PC-3 (cell line): ENCODE measurements around the gene PHKB. TPM values are rescaled to one million over a fixed set of nuclear protein-coding genes. Genes with fewer than 3 reads are reported as not detected.

Experiments
- ATAC-seq: fragments of 200-7000 bp; cut with Tn5 transposase; 2 replicates; pipeline ENCODE4 v1.9.1; 2020; ENCODE audit warnings: mild to moderate bottlenecking, moderate library complexity
- BruUV-seq: library from RNA; stranded (reverse); fragments of 400-500 nt; replicated peaks from 2 replicates; lab custom pipeline; 2021; lab: Mats Ljungman, UMichigan
- CTCF ChIA-PET: fragments of 300-600 bp; sonication (Branson Sonifier 250); formaldehyde crosslinking; loops from one replicate; lab custom pipeline; 2022; ENCODE audit warnings: antibody characterized with exemption; lab: Charles Lee
- POLR2A ChIA-PET: fragments of 300-600 bp; sonication (Branson Sonifier 250); formaldehyde crosslinking; loops from one replicate; lab custom pipeline; 2022; ENCODE audit warnings: antibody characterized with exemption; ENCODE audit not compliant: unreplicated experiment; lab: Charles Lee
- DNase-seq: peaks from one replicate; pipeline ENCODE4 v3.0.0-alpha.2; 2015
- H2AFZ ChIP-seq: fragments of 300-600 bp; sonication (generic); 2 replicates; pipeline ENCODE4 v1.6.0; 2016; ENCODE audit warnings: antibody characterized with exemption, low read length
- H3F3A ChIP-seq: fragments of 300-600 bp; sonication (generic); one replicate; pipeline ENCODE4 v1.6.0; 2017; ENCODE audit warnings: antibody characterized with exemption, low read length, control low read depth, mild to moderate bottlenecking; ENCODE audit not compliant: unreplicated experiment
- H3K27ac ChIP-seq: fragments of 300-600 bp; sonication (generic); 2 replicates; pipeline ENCODE4 v1.5.1; 2016; ENCODE audit warnings: mild to moderate bottlenecking, low read length
- H3K27me3 ChIP-seq: fragments of 300-600 bp; sonication (generic); 2 replicates; pipeline ENCODE4 v1.6.1; 2016; ENCODE audit warnings: low read length, mixed read lengths
- H3K36me3 ChIP-seq: fragments of 300-600 bp; sonication (generic); 2 replicates; pipeline ENCODE4 v1.6.1; 2016; ENCODE audit warnings: low read depth, mixed run types, low read length, mixed read lengths
- H3K4me1 ChIP-seq: fragments of 300-600 bp; sonication (generic); 2 replicates; pipeline ENCODE4 v1.5.1; 2016; ENCODE audit warnings: low read length; ENCODE audit not compliant: insufficient read depth
- H3K4me2 ChIP-seq: fragments of 300-600 bp; sonication (generic); 2 replicates; pipeline ENCODE4 v1.6.0; 2016; ENCODE audit warnings: low read length
- H3K4me3 ChIP-seq: fragments of 300-600 bp; sonication (generic); 2 replicates; pipeline ENCODE4 v1.5.1; 2016; ENCODE audit warnings: mild to moderate bottlenecking, low read length, mixed read lengths
- H3K79me2 ChIP-seq: fragments of 300-600 bp; sonication (generic); 2 replicates; pipeline ENCODE4 v1.6.1; 2017; ENCODE audit warnings: low read length, mixed read lengths
- H3K9ac ChIP-seq: fragments of 300-600 bp; sonication (generic); 2 replicates; pipeline ENCODE4 v1.6.0; 2016; ENCODE audit warnings: mild to moderate bottlenecking, low read length
- H3K9me2 ChIP-seq: fragments of 300-600 bp; sonication (generic); replicated peaks from 2 replicates; pipeline ENCODE4 v1.6.1; 2016; ENCODE audit warnings: mixed run types, low read length, mixed read lengths
- H3K9me3 ChIP-seq: fragments of 300-600 bp; sonication (generic); 2 replicates; pipeline ENCODE4 v1.6.1; 2016; ENCODE audit warnings: low read length, mixed read lengths
- H4K20me1 ChIP-seq: fragments of 300-600 bp; sonication (generic); 2 replicates; pipeline ENCODE4 v1.6.1; 2016; ENCODE audit warnings: low read length, mixed read lengths
- EZH2 ChIP-seq: fragments of 300-600 bp; sonication (generic); IDR thresholded peaks from one replicate; pipeline ENCODE4 v1.6.1; 2017; ENCODE audit warnings: antibody characterized with exemption, mild to moderate bottlenecking, low read length; ENCODE audit not compliant: unreplicated experiment
- EZH2phosphoT487 ChIP-seq: fragments of 300-600 bp; sonication (generic); IDR thresholded peaks from 2 replicates; pipeline ENCODE4 v1.6.1; 2018; ENCODE audit warnings: mild to moderate bottlenecking, antibody characterized with exemption, low read length, borderline replicate concordance
- intact Hi-C: fragments of 100-400 bp; cut with micrococcal nuclease; formaldehyde crosslinking; loops from 2 replicates; pipeline ENCODE4 v1.9.0; 2023
- total RNA-seq: library from RNA; depleted of rRNA; stranded (reverse); fragments of >200 nt; gene quantifications from 2 replicates; pipeline ENCODE4 v1.2.3, GENCODE V29; 2014
- TF ChIP-seq, protein P1 (sequence below): fragments of 300-600 bp; sonication (generic); conservative IDR thresholded peaks from 2 replicates; pipeline ENCODE4 v1.5.1; 2017; ENCODE audit warnings: antibody characterized with exemption, low read depth, mild to moderate bottlenecking, low read length

Gene PHKB
- total RNA-seq, 1 experiment from 2014 or later: 31.8 TPM

DNA sequence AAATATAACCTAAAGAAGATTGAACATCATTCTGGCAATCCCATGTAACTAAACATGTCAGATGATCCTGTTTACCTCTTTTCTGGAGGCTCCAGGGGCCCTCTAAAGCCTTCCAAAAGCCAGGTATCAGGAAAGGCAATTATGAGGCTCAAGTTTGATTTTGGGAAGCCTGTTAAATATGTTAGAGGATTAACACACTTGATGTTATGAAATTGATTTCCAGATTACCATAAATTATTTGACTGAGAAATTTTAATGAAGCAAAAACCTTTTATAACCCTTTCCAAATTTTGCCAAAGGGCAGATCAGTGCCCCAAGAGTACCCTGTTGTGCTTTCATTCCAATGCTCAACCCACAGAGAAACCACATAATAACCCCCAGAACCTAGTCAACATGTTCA lies 29.3 kb downstream of the PHKB start:
- Histone ChIP-seq H3K79me2 (peaks cover 3% of the 10 kb centered on the region; the same call in 1 of the 2 replicates), H3F3A (no peaks in the 10 kb centered on the region), H3K4me3 (no peak overlapping the region), H3K4me2 (no peak overlapping the region), H2AFZ (no peak overlapping the region), H3K9me3 (peaks cover 15% of the 10 kb centered on the region; the same call in 1 of the 2 replicates), H4K20me1 (no peaks in the 10 kb centered on the region), H3K9me2 (no peaks in the 10 kb centered on the region), H3K27me3 (no peaks in the 10 kb centered on the region), H3K9ac (no peak overlapping the region), H3K27ac (no peak overlapping the region), H3K36me3 (peaks cover 15% of the 10 kb centered on the region; the same call in 1 of the 2 replicates), H3K4me1 (peaks cover 3% of the 10 kb centered on the region; the same call in 1 of the 2 replicates)
- ChIA-PET CTCF (no interaction called here), POLR2A (no interaction called here)
- no peak for TF ChIP-seq EZH2phosphoT487
- TF ChIP-seq EZH2: no peak
- no peak for DNase-seq
- no peak for ATAC-seq
- intact Hi-C loops: no loop called here
- BruUV-seq: no TSS peak

DNA sequence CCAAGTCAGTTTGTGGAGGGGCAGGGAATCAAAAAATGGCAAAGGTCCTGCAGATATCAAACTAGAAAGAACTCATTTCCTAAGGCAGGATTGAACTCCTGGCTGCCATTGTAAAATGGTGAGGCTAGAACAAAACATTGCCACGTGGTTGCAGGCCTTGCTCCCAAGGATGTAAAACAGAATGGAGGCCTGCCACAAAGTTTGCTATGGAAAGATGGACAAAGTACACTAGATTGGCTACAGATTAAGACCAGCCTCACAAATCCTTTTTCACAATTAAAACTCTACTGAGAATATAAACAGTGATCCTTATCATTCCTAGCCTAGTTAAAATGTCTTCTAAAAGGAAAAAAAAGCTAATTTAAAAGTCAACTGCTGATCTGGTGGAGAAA lies 30.9 kb downstream of the PHKB start:
- peaks cover 15% of the 10 kb centered on the region; the same call in 1 of the 2 replicates for H3K36me3 ChIP-seq
- H3K9me2 ChIP-seq: no peaks in the 10 kb centered on the region
- no peak overlapping the region for H3K9ac ChIP-seq
- no peak overlapping the region for H2AFZ ChIP-seq
- no peak for DNase-seq
- POLR2A ChIA-PET: no interaction called here
- no TSS peak for BruUV-seq
- H3K27me3 ChIP-seq: no peaks in the 10 kb centered on the region
- H3K79me2 ChIP-seq: no peaks in the 10 kb centered on the region
- no peak for ATAC-seq
- CTCF ChIA-PET: no interaction called here
- no peaks in the 10 kb centered on the region for H3K4me1 ChIP-seq
- no peaks in the 10 kb centered on the region for H3F3A ChIP-seq
- H4K20me1 ChIP-seq: no peaks in the 10 kb centered on the region
- intact Hi-C loops: no loop called here
- no peak overlapping the region for H3K27ac ChIP-seq
- TF ChIP-seq EZH2phosphoT487 (no peak), EZH2 (no peak)
- TF ChIP-seq, protein P1, sequence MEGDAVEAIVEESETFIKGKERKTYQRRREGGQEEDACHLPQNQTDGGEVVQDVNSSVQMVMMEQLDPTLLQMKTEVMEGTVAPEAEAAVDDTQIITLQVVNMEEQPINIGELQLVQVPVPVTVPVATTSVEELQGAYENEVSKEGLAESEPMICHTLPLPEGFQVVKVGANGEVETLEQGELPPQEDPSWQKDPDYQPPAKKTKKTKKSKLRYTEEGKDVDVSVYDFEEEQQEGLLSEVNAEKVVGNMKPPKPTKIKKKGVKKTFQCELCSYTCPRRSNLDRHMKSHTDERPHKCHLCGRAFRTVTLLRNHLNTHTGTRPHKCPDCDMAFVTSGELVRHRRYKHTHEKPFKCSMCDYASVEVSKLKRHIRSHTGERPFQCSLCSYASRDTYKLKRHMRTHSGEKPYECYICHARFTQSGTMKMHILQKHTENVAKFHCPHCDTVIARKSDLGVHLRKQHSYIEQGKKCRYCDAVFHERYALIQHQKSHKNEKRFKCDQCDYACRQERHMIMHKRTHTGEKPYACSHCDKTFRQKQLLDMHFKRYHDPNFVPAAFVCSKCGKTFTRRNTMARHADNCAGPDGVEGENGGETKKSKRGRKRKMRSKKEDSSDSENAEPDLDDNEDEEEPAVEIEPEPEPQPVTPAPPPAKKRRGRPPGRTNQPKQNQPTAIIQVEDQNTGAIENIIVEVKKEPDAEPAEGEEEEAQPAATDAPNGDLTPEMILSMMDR: no peak
- no peak overlapping the region for H3K4me2 ChIP-seq
- peaks cover 15% of the 10 kb centered on the region; the same call in 1 of the 2 replicates for H3K9me3 ChIP-seq
- H3K4me3 ChIP-seq: no peak overlapping the region

DNA sequence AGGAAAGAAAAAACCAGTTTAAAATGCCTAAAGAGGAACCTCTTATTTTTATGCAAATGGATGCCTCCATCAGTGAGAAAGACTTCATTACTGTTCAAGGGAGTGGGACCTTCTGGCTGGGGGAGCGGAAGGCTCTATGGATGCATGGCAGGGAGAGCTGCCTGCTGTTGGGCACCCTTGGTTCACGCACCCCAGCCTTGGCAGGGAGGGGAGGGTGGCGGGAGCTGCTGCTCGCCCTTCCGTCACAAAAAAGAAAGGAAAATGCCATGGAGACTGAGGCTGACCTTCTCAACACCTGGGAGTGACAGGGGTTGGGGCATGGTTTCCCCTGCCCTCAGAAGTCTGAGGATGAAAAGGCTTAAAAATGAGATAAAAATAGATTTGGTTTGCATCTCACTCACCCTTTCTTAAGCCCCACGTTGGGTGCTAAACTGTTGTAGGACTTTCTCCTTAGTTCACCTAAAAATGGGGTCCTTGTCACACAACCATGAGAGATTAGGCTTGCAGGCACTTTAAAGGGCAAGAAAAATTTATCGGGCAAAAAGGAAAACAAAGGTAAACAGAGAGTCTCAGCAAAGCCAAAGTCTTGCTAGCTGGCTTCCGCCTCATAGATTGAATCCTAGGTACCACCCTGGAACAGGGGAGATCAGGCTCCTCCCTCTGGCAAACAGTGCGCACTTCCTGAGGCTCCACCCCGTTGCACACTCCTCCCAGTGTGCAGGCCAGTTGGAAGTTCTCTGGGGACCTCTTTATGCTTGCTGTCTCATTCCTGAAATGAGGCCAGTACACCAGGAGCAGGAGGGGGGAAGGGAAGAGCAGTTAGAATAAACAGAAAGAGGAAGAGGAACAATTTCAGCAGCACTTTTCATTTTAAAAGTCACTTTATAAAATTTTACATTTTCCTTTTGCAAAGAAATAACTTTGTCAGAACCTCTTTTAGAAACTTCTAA lies 31.6 kb downstream of the PHKB start:
- no peak overlapping the region for H3K4me3 ChIP-seq
- no peaks in the 10 kb centered on the region for H4K20me1 ChIP-seq
- no peak for TF ChIP-seq EZH2phosphoT487
- TF ChIP-seq, protein P1: no peak
- no peak for TF ChIP-seq EZH2
- H3K4me2 ChIP-seq: no peak overlapping the region
- CTCF ChIA-PET: no interaction called here
- no TSS peak for BruUV-seq
- H3K79me2 ChIP-seq: no peaks in the 10 kb centered on the region
- no peaks in the 10 kb centered on the region for H3K4me1 ChIP-seq
- peaks cover 15% of the 10 kb centered on the region; the same call in 1 of the 2 replicates for H3K36me3 ChIP-seq
- DNase-seq (no peak), ATAC-seq (no peak)
- no peak overlapping the region for H3K27ac ChIP-seq
- H2AFZ ChIP-seq: no peak overlapping the region
- no peak overlapping the region for H3K9ac ChIP-seq
- H3K9me3 ChIP-seq: peaks cover 15% of the 10 kb centered on the region; the same call in 1 of the 2 replicates
- H3K27me3 ChIP-seq: no peaks in the 10 kb centered on the region
- H3F3A ChIP-seq: no peaks in the 10 kb centered on the region
- POLR2A ChIA-PET: no interaction called here
- intact Hi-C loops: no loop called here
- H3K9me2 ChIP-seq: no peaks in the 10 kb centered on the region
